HAP-1 (cell line): ENCODE results near the gene MINK1.
"Not testable (repeated sequence)": the region's sequence is repeated elsewhere in the genome, so short reads cannot be mapped to it uniquely, and the experiment has no call there.

Source experiments
- DNase-seq, 2 experiments: peaks; one replicate each; pipeline ENCODE4 v3.0.0-alpha.2; 2016 to 2020; ENCODE audit warnings: low spot score in 2 of 2
- H3K27me3 ChIP-seq: fragments of 250-450 bp; sonication (Bioruptor Pico); 2 replicates; pipeline ENCODE4 v1.5.1; 2020; ENCODE audit warnings: low read depth, mild to moderate bottlenecking, moderate library complexity
- H3K36me3 ChIP-seq: fragments of 250-450 bp; sonication (Bioruptor Pico); replicated peaks from 2 replicates; pipeline ENCODE4 v1.5.1; 2020; ENCODE audit warnings: mild to moderate bottlenecking
- H3K4me1 ChIP-seq: fragments of 250-450 bp; sonication (Bioruptor Pico); 2 replicates; pipeline ENCODE4 v1.5.1; 2020; ENCODE audit warnings: mild to moderate bottlenecking
- H3K4me3 ChIP-seq: fragments of 250-450 bp; sonication (Bioruptor Pico); 2 replicates; pipeline ENCODE4 v1.5.1; 2020; ENCODE audit warnings: mild to moderate bottlenecking, moderate library complexity
- H3K9me3 ChIP-seq: fragments of 250-450 bp; sonication (Bioruptor Pico); 2 replicates; pipeline ENCODE4 v1.5.1; 2020; ENCODE audit warnings: mild to moderate bottlenecking, moderate library complexity
- in situ Hi-C: fragments of 300-500 bp; cut with MboI; formaldehyde crosslinking; loops from 3 replicates; pipeline ENCODE4 v1.14.3; 2020; ENCODE audit warnings: low sequenced_read_pairs, inconsistent platforms, mixed read lengths

The MINK1 gene

GRCh38 chr17:4827399-4827798 is 5.7 kb upstream of the MINK1 start:
- DNase-seq = no peak
- H3K27me3 ChIP-seq = no peaks in the 10 kb centered on the region
- H3K4me3 ChIP-seq = no peak overlapping the region
- no peaks in the 10 kb centered on the region for H3K36me3 ChIP-seq
- H3K9me3 ChIP-seq = no peaks in the 10 kb centered on the region
- no peaks in the 10 kb centered on the region for H3K4me1 ChIP-seq
- in situ Hi-C loops = no loop called here

- H3K9me3 ChIP-seq, in situ Hi-C loops, H3K27me3 ChIP-seq, H3K36me3 ChIP-seq, DNase-seq, H3K4me1 ChIP-seq: not testable (repeated sequence)
- peak overlapping the region; percentile 93 for H3K4me3 ChIP-seq
These were observed 337 bp upstream of the MINK1 start for GRCh38 chr17:4832829-4833177.

GRCh38 chr17:4833941-4834680 is 971 bp downstream of the MINK1 start:
- in situ Hi-C loops = no loop called here

GRCh38 chr17:4834681-4835020 is 1.5 kb downstream of the MINK1 start:
- H3K4me3 ChIP-seq = peak overlapping the region; percentile 93
- H3K27me3 ChIP-seq = no peaks in the 10 kb centered on the region
- in situ Hi-C loops = no loop called here
- peaks cover 3% of the 10 kb centered on the region for H3K36me3 ChIP-seq
- H3K9me3 ChIP-seq = no peaks in the 10 kb centered on the region
- DNase-seq = no peak
- peaks cover 4% of the 10 kb centered on the region for H3K4me1 ChIP-seq

More at GRCh38 chr17:4833941-4834680, 971 bp downstream of the MINK1 start:
- Histone ChIP-seq H3K4me3 (peak overlapping the region; percentile 93), H3K9me3 (no peaks in the 10 kb centered on the region), H3K36me3 (peaks cover 3% of the 10 kb centered on the region), H3K27me3 (no peaks in the 10 kb centered on the region), H3K4me1 (peaks cover 4% of the 10 kb centered on the region; the same call in 1 of the 2 replicates)
- peak; percentile 16 to 60 for DNase-seq

- H3K4me3 ChIP-seq = no peak overlapping the region
- DNase-seq = no peak
- in situ Hi-C loops = no loop called here
- H3K4me1 ChIP-seq = peaks cover 11% of the 10 kb centered on the region
- H3K9me3 ChIP-seq = no peaks in the 10 kb centered on the region
- peaks cover 3% of the 10 kb centered on the region for H3K36me3 ChIP-seq
- no peaks in the 10 kb centered on the region for H3K27me3 ChIP-seq
These were observed 3.1 kb downstream of the MINK1 start for GRCh38 chr17:4836221-4836620.

GRCh38 chr17:4837471-4838308 is 4.5 kb downstream of the MINK1 start:
- H3K27me3 ChIP-seq = no peaks in the 10 kb centered on the region
- no peaks in the 10 kb centered on the region for H3K9me3 ChIP-seq
- no peak overlapping the region for H3K4me3 ChIP-seq
- H3K4me1 ChIP-seq = peaks cover 14% of the 10 kb centered on the region
- H3K36me3 ChIP-seq = peaks cover 3% of the 10 kb centered on the region
- in situ Hi-C loops = no loop called here
- DNase-seq = no peak

GRCh38 chr17:4838309-4838785 is 5.2 kb downstream of the MINK1 start:
- Histone ChIP-seq H3K9me3 (no peaks in the 10 kb centered on the region), H3K4me1 (peaks cover 18% of the 10 kb centered on the region), H3K4me3 (no peak overlapping the region), H3K27me3 (no peaks in the 10 kb centered on the region), H3K36me3 (peaks cover 3% of the 10 kb centered on the region)
- in situ Hi-C loops = no loop called here
- DNase-seq = no peak

GRCh38 chr17:4839221-4839620 is 6.1 kb downstream of the MINK1 start:
- no peaks in the 10 kb centered on the region for H3K27me3 ChIP-seq
- H3K36me3 ChIP-seq = peaks cover 3% of the 10 kb centered on the region
- in situ Hi-C loops = no loop called here
- no peaks in the 10 kb centered on the region for H3K9me3 ChIP-seq
- no peak overlapping the region for H3K4me3 ChIP-seq
- H3K4me1 ChIP-seq = peaks cover 24% of the 10 kb centered on the region
- DNase-seq = no peak

GRCh38 chr17:4839965-4840892 is 7.1 kb downstream of the MINK1 start:
- Histone ChIP-seq H3K9me3 (no peaks in the 10 kb centered on the region), H3K4me3 (no peak overlapping the region), H3K4me1 (peaks cover 21% of the 10 kb centered on the region), H3K27me3 (no peaks in the 10 kb centered on the region), H3K36me3 (peaks cover 3% of the 10 kb centered on the region)
- in situ Hi-C loops = no loop called here
- no peak for DNase-seq

- H3K36me3 ChIP-seq = peaks cover 3% of the 10 kb centered on the region
- peaks cover 21% of the 10 kb centered on the region for H3K4me1 ChIP-seq
- in situ Hi-C loops = no loop called here
- no peaks in the 10 kb centered on the region for H3K9me3 ChIP-seq
- H3K4me3 ChIP-seq = no peak overlapping the region
- H3K27me3 ChIP-seq = no peaks in the 10 kb centered on the region
- no peak for DNase-seq
These were observed 7.7 kb downstream of the MINK1 start for GRCh38 chr17:4840893-4841242.

GRCh38 chr17:4842376-4842775 is 9.2 kb downstream of the MINK1 start:
- H3K36me3 ChIP-seq = peaks cover 3% of the 10 kb centered on the region
- in situ Hi-C loops = no loop called here
- no peaks in the 10 kb centered on the region for H3K9me3 ChIP-seq
- H3K4me1 ChIP-seq = peaks cover 21% of the 10 kb centered on the region
- DNase-seq = no peak
- H3K27me3 ChIP-seq = no peaks in the 10 kb centered on the region
- H3K4me3 ChIP-seq = no peak overlapping the region

GRCh38 chr17:4843321-4844000 is 10.3 kb downstream of the MINK1 start:
- in situ Hi-C loops = no loop called here
- no peak overlapping the region for H3K4me3 ChIP-seq
- no peaks in the 10 kb centered on the region for H3K9me3 ChIP-seq
- H3K4me1 ChIP-seq = peaks cover 21% of the 10 kb centered on the region
- H3K27me3 ChIP-seq = no peaks in the 10 kb centered on the region
- peak; percentile 69 to 97 for DNase-seq
- no peaks in the 10 kb centered on the region; the same call in 1 of the 2 replicates for H3K36me3 ChIP-seq

- in situ Hi-C loops = no loop called here
- no peak for DNase-seq
- Histone ChIP-seq H3K9me3 (no peaks in the 10 kb centered on the region), H3K36me3 (no peaks in the 10 kb centered on the region), H3K4me1 (peaks cover 21% of the 10 kb centered on the region), H3K27me3 (no peaks in the 10 kb centered on the region), H3K4me3 (no peak overlapping the region)
These were observed 12.0 kb downstream of the MINK1 start for GRCh38 chr17:4845118-4845517.
